ENCODE results near the gene SLC44A1. TPM values are rescaled to one million over a fixed set of nuclear protein-coding genes. Genes with fewer than 3 reads are reported as not detected.
"Not testable (repeated sequence)": the region's sequence is repeated elsewhere in the genome, so short reads cannot be mapped to it uniquely, and the experiment has no call there.

Gene SLC44A1
- total RNA-seq, 2 experiments from 2014 or later = 12.4 to 13.8 TPM

- peak overlapping the region; percentile 54 for H3K27ac Mint-ChIP-seq
- DNase-seq (no peak), ATAC-seq (ENCODE audit: low read depth) (peak; percentile 77)
- POLR2A ChIA-PET = interaction anchor here (0.7 kb wide), 1 partner anchor 18 kb away, joined by 3 read pairs; no protein-coding TSS in a partner anchor
- peaks cover 15% of the 10 kb centered on the region for H3K9me3 Mint-ChIP-seq
- H3K27me3 Mint-ChIP-seq = no peaks in the 10 kb centered on the region
- peaks cover 25% of the 10 kb centered on the region for H3K36me3 Mint-ChIP-seq
- H3K4me3 Mint-ChIP-seq = peak overlapping the region; percentile 31
- H3K4me1 Mint-ChIP-seq = peaks cover 19% of the 10 kb centered on the region
Observed at GRCh38 chr9:105264380-105264779, 19.9 kb downstream of the SLC44A1 start.

GRCh38 chr9:105268254-105268653, 23.8 kb downstream of the SLC44A1 start:
- H3K4me3 Mint-ChIP-seq; H3K27ac Mint-ChIP-seq; POLR2A ChIA-PET; H3K27me3 Mint-ChIP-seq; DNase-seq; ATAC-seq (ENCODE audit: low read depth): not testable (repeated sequence)
- Mint-ChIP-seq H3K4me1 (peaks cover 20% of the 10 kb centered on the region), H3K9me3 (peaks cover 15% of the 10 kb centered on the region), H3K36me3 (peaks cover 25% of the 10 kb centered on the region)

- POLR2A ChIA-PET = no interaction called here
- Mint-ChIP-seq H3K4me3 (no peak overlapping the region), H3K27ac (no peak overlapping the region), H3K9me3 (peaks cover 11% of the 10 kb centered on the region), H3K36me3 (peaks cover 15% of the 10 kb centered on the region), H3K4me1 (peaks cover 14% of the 10 kb centered on the region), H3K27me3 (peaks cover 3% of the 10 kb centered on the region)
- DNase-seq = no peak
- ATAC-seq (ENCODE audit: low read depth) = no peak
Observed at GRCh38 chr9:105269593-105269992, 25.1 kb downstream of the SLC44A1 start.

- H3K4me1 Mint-ChIP-seq = peaks cover 7% of the 10 kb centered on the region
- H3K27me3 Mint-ChIP-seq = peaks cover 3% of the 10 kb centered on the region
- DNase-seq (no peak), ATAC-seq (ENCODE audit: low read depth) (no peak)
- POLR2A ChIA-PET = no interaction called here
- H3K36me3 Mint-ChIP-seq = peaks cover 6% of the 10 kb centered on the region
- no peak overlapping the region for H3K4me3 Mint-ChIP-seq
- H3K9me3 Mint-ChIP-seq = peaks cover 3% of the 10 kb centered on the region
- no peak overlapping the region for H3K27ac Mint-ChIP-seq
Observed at GRCh38 chr9:105270711-105271110, 26.3 kb downstream of the SLC44A1 start.

- H3K4me3 Mint-ChIP-seq = no peak overlapping the region
- no peaks in the 10 kb centered on the region for H3K9me3 Mint-ChIP-seq
- H3K36me3 Mint-ChIP-seq = peaks cover 4% of the 10 kb centered on the region
- ATAC-seq (ENCODE audit: low read depth) (no peak), DNase-seq (no peak)
- POLR2A ChIA-PET = no interaction called here
- peaks cover 3% of the 10 kb centered on the region for H3K27me3 Mint-ChIP-seq
- peaks cover 9% of the 10 kb centered on the region for H3K4me1 Mint-ChIP-seq
- H3K27ac Mint-ChIP-seq = no peak overlapping the region
Observed at GRCh38 chr9:105273731-105274130, 29.3 kb downstream of the SLC44A1 start.

GRCh38 chr9:105275111-105275510, 30.7 kb downstream of the SLC44A1 start:
- Mint-ChIP-seq H3K27me3 (peaks cover 3% of the 10 kb centered on the region), H3K27ac (no peak overlapping the region), H3K4me3 (no peak overlapping the region), H3K36me3 (peaks cover 4% of the 10 kb centered on the region), H3K9me3 (no peaks in the 10 kb centered on the region), H3K4me1 (peaks cover 7% of the 10 kb centered on the region)
- POLR2A ChIA-PET = interaction anchor here (0.7 kb wide), 1 partner anchor 30 kb away, joined by 3 read pairs; no protein-coding TSS in a partner anchor
- DNase-seq (no peak), ATAC-seq (ENCODE audit: low read depth) (no peak)

GRCh38 chr9:105275938-105276337, 31.5 kb downstream of the SLC44A1 start:
- ATAC-seq (ENCODE audit: low read depth) (no peak), DNase-seq (no peak)
- Mint-ChIP-seq H3K27ac (no peak overlapping the region), H3K27me3 (no peaks in the 10 kb centered on the region), H3K4me1 (peaks cover 4% of the 10 kb centered on the region), H3K4me3 (no peak overlapping the region), H3K9me3 (no peaks in the 10 kb centered on the region), H3K36me3 (peaks cover 7% of the 10 kb centered on the region)
- POLR2A ChIA-PET = no interaction called here

- no peak for ATAC-seq (ENCODE audit: low read depth)
- peaks cover 2% of the 10 kb centered on the region for H3K9me3 Mint-ChIP-seq
- H3K27me3 Mint-ChIP-seq = no peaks in the 10 kb centered on the region
- H3K4me3 Mint-ChIP-seq = no peak overlapping the region
- DNase-seq = no peak
- POLR2A ChIA-PET = no interaction called here
- peaks cover 4% of the 10 kb centered on the region for H3K4me1 Mint-ChIP-seq
- H3K36me3 Mint-ChIP-seq = peaks cover 7% of the 10 kb centered on the region
- no peak overlapping the region for H3K27ac Mint-ChIP-seq
Observed at GRCh38 chr9:105278751-105279150, 34.3 kb downstream of the SLC44A1 start.

- peaks cover 2% of the 10 kb centered on the region for H3K9me3 Mint-ChIP-seq
- H3K4me1 Mint-ChIP-seq = peaks cover 5% of the 10 kb centered on the region
- DNase-seq = no peak
- POLR2A ChIA-PET = no interaction called here
- H3K4me3 Mint-ChIP-seq = no peak overlapping the region
- peaks cover 7% of the 10 kb centered on the region for H3K36me3 Mint-ChIP-seq
- H3K27me3 Mint-ChIP-seq = no peaks in the 10 kb centered on the region
- no peak for ATAC-seq (ENCODE audit: low read depth)
- no peak overlapping the region for H3K27ac Mint-ChIP-seq
Observed at GRCh38 chr9:105280691-105281090, 36.2 kb downstream of the SLC44A1 start.

- Mint-ChIP-seq H3K9me3 (peaks cover 2% of the 10 kb centered on the region), H3K27me3 (no peaks in the 10 kb centered on the region), H3K27ac (no peak overlapping the region), H3K4me3 (no peak overlapping the region), H3K4me1 (peaks cover 5% of the 10 kb centered on the region), H3K36me3 (peaks cover 8% of the 10 kb centered on the region)
- POLR2A ChIA-PET = no interaction called here
- no peak for ATAC-seq (ENCODE audit: low read depth)
- no peak for DNase-seq
Observed at GRCh38 chr9:105281272-105281671, 36.8 kb downstream of the SLC44A1 start.

- Mint-ChIP-seq H3K9me3 (peaks cover 2% of the 10 kb centered on the region), H3K27ac (no peak overlapping the region), H3K4me3 (no peak overlapping the region), H3K27me3 (no peaks in the 10 kb centered on the region), H3K36me3 (peaks cover 4% of the 10 kb centered on the region), H3K4me1 (peaks cover 3% of the 10 kb centered on the region)
- DNase-seq = no peak
- POLR2A ChIA-PET = no interaction called here
- ATAC-seq (ENCODE audit: low read depth) = no peak
Observed at GRCh38 chr9:105281926-105282325, 37.5 kb downstream of the SLC44A1 start.

- Mint-ChIP-seq H3K4me1 (peaks cover 2% of the 10 kb centered on the region), H3K4me3 (no peak overlapping the region), H3K27ac (no peak overlapping the region), H3K9me3 (peaks cover 2% of the 10 kb centered on the region), H3K36me3 (peaks cover 4% of the 10 kb centered on the region), H3K27me3 (no peaks in the 10 kb centered on the region)
- DNase-seq (no peak), ATAC-seq (ENCODE audit: low read depth) (no peak)
- POLR2A ChIA-PET = no interaction called here
Observed at GRCh38 chr9:105282870-105283621, 38.6 kb downstream of the SLC44A1 start.

GRCh38 chr9:105283795-105284194, 39.3 kb downstream of the SLC44A1 start:
- POLR2A ChIA-PET = interaction anchor here (0.6 kb wide), 1 partner anchor 125 kb away, joined by 3 read pairs; no protein-coding TSS in a partner anchor
- ATAC-seq (ENCODE audit: low read depth) (no peak), DNase-seq (no peak)
- peaks cover 4% of the 10 kb centered on the region for H3K36me3 Mint-ChIP-seq
- H3K27ac Mint-ChIP-seq = no peak overlapping the region
- no peak overlapping the region for H3K4me3 Mint-ChIP-seq
- no peaks in the 10 kb centered on the region for H3K27me3 Mint-ChIP-seq
- peaks cover 2% of the 10 kb centered on the region for H3K9me3 Mint-ChIP-seq
- H3K4me1 Mint-ChIP-seq = peaks cover 2% of the 10 kb centered on the region

GRCh38 chr9:105284463-105284862, 40.0 kb downstream of the SLC44A1 start:
- H3K36me3 Mint-ChIP-seq = peaks cover 4% of the 10 kb centered on the region
- peaks cover 2% of the 10 kb centered on the region for H3K4me1 Mint-ChIP-seq
- no peak for ATAC-seq (ENCODE audit: low read depth)
- H3K27me3 Mint-ChIP-seq = no peaks in the 10 kb centered on the region
- H3K27ac Mint-ChIP-seq = no peak overlapping the region
- POLR2A ChIA-PET = no interaction called here
- no peak for DNase-seq
- no peak overlapping the region for H3K4me3 Mint-ChIP-seq
- H3K9me3 Mint-ChIP-seq = peaks cover 2% of the 10 kb centered on the region

Measured in activated naive CD8-positive, alpha-beta T cell treated with anti-CD3 and anti-CD28 coated beads, Interleukin-2, amount 10 ng/mL, durations not matched to agents 7 days and 5 days (primary cell).